ENCODE results near the gene P2RX7. TPM values are rescaled to one million over a fixed set of nuclear protein-coding genes. Genes with fewer than 3 reads are reported as not detected.

The P2RX7 gene
- total RNA-seq, 1 donor from 2014 or later, result 0.12 TPM

GRCh38 chr12:121130866-121131373 lies 1.8 kb upstream of the P2RX7 start:
- H3K4me3 Mint-ChIP-seq, result no peak overlapping the region
- peaks cover 22% of the 10 kb centered on the region for H3K27me3 Mint-ChIP-seq (ENCODE audit: low read depth)
- no peak for TF ChIP-seq CTCF (conservative IDR thresholded peaks at IDR 0.05)
- DNase-seq (ENCODE audit: low read depth, low spot score), result no peak
- no peaks in the 10 kb centered on the region for H3K9me3 Mint-ChIP-seq
- H3K36me3 Mint-ChIP-seq (ENCODE audit: low read depth), result no peaks in the 10 kb centered on the region
- H3K27ac Mint-ChIP-seq (ENCODE audit: unreplicated experiment), result no peak overlapping the region
- peaks cover 17% of the 10 kb centered on the region for H3K4me1 Mint-ChIP-seq

- H3K4me1 Mint-ChIP-seq, result peaks cover 17% of the 10 kb centered on the region
- no peaks in the 10 kb centered on the region for H3K9me3 Mint-ChIP-seq
- H3K36me3 Mint-ChIP-seq (ENCODE audit: low read depth), result no peaks in the 10 kb centered on the region
- DNase-seq (ENCODE audit: low read depth, low spot score), result no peak
- no peak overlapping the region for H3K4me3 Mint-ChIP-seq
- TF ChIP-seq CTCF (conservative IDR thresholded peaks at IDR 0.05), result no peak
- no peak overlapping the region for H3K27ac Mint-ChIP-seq (ENCODE audit: unreplicated experiment)
- peaks cover 14% of the 10 kb centered on the region for H3K27me3 Mint-ChIP-seq (ENCODE audit: low read depth)
Observed at GRCh38 chr12:121131941-121132341, 735 bp upstream of the P2RX7 start.

DNA sequence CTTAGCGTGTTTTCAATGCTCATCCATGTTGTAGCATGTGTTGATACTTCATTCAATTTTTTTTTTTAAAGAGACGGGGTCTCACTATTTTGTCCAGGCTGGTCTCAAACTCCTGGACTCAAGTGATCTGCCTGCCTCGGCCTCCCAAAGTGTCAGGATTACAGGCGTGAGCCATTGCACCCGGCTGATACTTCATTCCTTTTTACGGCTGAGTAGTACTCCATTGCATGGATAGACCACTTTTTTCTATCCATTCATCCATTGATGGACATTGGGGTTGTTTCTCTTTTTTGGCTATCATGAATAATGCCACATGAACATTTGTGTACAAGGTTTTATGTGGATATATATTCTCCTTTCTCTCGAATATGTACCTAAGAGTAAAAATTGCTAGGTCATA lies 1.2 kb downstream of the P2RX7 start:
- Mint-ChIP-seq H3K9me3 (no peaks in the 10 kb centered on the region), H3K27ac (ENCODE audit: unreplicated experiment) (no peak overlapping the region), H3K36me3 (ENCODE audit: low read depth) (no peaks in the 10 kb centered on the region), H3K27me3 (ENCODE audit: low read depth) (peaks cover 2% of the 10 kb centered on the region), H3K4me1 (peaks cover 16% of the 10 kb centered on the region), H3K4me3 (no peak overlapping the region)
- TF ChIP-seq CTCF (conservative IDR thresholded peaks at IDR 0.05), result no peak
- no peak for DNase-seq (ENCODE audit: low read depth, low spot score)

DNA sequence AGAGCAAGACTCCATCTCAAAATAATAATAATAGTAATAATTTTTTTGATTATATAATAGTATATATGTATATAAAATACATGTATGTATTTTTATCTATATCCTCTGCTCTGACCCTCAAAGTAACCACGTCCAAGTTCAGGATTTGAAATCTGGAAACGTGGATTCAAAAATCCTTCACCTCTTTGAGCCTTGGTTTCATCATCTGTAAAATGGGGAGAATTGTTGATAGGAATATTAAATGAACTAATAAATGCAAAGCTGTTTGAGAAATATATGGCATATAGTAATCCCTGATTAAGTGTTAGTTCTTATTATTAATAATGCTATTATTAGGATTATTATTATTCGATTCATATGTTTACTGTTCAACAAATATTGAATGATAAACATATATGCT lies 2.6 kb downstream of the P2RX7 start:
- TF ChIP-seq CTCF (conservative IDR thresholded peaks at IDR 0.05), result no peak
- peaks cover 13% of the 10 kb centered on the region for H3K4me1 Mint-ChIP-seq
- no peak overlapping the region for H3K4me3 Mint-ChIP-seq
- H3K27ac Mint-ChIP-seq (ENCODE audit: unreplicated experiment), result no peak overlapping the region
- no peak for DNase-seq (ENCODE audit: low read depth, low spot score)
- H3K9me3 Mint-ChIP-seq, result no peaks in the 10 kb centered on the region
- H3K27me3 Mint-ChIP-seq (ENCODE audit: low read depth), result peaks cover 2% of the 10 kb centered on the region
- H3K36me3 Mint-ChIP-seq (ENCODE audit: low read depth), result no peaks in the 10 kb centered on the region

DNA sequence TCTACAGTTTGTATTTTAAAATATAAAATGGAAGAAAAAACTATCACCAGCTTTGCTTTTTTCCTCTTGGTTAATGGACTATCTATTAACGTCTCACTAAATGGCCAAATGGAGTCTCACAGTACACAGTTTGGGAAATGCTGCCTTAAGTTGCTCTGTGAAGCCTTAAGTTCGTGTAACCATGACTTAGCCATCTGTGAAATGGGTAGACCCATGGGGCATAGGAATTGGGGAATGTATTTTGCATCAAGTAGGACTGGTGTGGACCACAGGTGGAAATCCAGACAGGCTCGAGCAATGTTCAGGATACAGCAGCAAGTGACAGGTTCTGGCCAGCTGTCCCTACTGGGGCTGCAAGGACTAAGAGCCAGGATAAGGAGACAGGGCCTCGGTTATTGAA lies 4.8 kb downstream of the P2RX7 start:
- Mint-ChIP-seq H3K27me3 (ENCODE audit: low read depth) (no peaks in the 10 kb centered on the region), H3K4me3 (no peak overlapping the region), H3K4me1 (peaks cover 7% of the 10 kb centered on the region), H3K27ac (ENCODE audit: unreplicated experiment) (no peak overlapping the region), H3K9me3 (no peaks in the 10 kb centered on the region), H3K36me3 (ENCODE audit: low read depth) (no peaks in the 10 kb centered on the region)
- no peak for DNase-seq (ENCODE audit: low read depth, low spot score)
- TF ChIP-seq CTCF (conservative IDR thresholded peaks at IDR 0.05), result no peak

DNA sequence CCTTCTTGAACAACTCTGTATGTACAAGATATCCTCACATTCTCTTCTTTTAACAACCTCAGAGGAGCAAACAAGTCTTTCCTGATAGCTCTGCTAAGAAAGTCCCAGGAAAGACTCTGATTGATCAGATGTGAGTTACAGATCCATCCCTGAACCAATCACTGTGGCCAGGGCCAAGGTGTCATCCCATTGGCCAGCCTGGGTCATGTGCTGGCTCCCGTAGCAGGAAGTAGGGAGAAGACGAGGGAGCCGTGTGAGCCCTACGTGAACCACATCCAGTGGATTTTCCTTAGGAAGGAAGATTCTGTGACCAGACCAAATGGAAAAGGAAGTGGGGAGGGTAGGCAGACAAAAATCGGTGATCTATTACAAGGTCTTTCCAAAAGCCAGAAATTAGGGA lies 5.6 kb downstream of the P2RX7 start:
- H3K9me3 Mint-ChIP-seq, result no peaks in the 10 kb centered on the region
- H3K27me3 Mint-ChIP-seq (ENCODE audit: low read depth), result no peaks in the 10 kb centered on the region
- H3K27ac Mint-ChIP-seq (ENCODE audit: unreplicated experiment), result peak overlapping the region; percentile 88
- DNase-seq (ENCODE audit: low read depth, low spot score), result no peak
- H3K4me3 Mint-ChIP-seq, result no peak overlapping the region
- H3K36me3 Mint-ChIP-seq (ENCODE audit: low read depth), result no peaks in the 10 kb centered on the region
- TF ChIP-seq CTCF (conservative IDR thresholded peaks at IDR 0.05), result no peak
- no peaks in the 10 kb centered on the region for H3K4me1 Mint-ChIP-seq

Data from neural crest cell (in vitro differentiated cells).